GM19328 (cell line): ENCODE data around the gene FNBP1.

Source experiments
- ATAC-seq: cut with Tn5 transposase; IDR thresholded peaks from one replicate; pipeline ENCODE4 v1.9.1; 2021; ENCODE audit warnings: mild to moderate bottlenecking, moderate library complexity; ENCODE audit not compliant: unreplicated experiment

The FNBP1 gene

GRCh38 chr9:129863059-129863690 lies 179.8 kb downstream of the FNBP1 start:
- ATAC-seq = no peak

GRCh38 chr9:129861447-129861827 lies 181.6 kb downstream of the FNBP1 start:
- ATAC-seq = no peak

- ATAC-seq = no peak
Measured at GRCh38 chr9:129860653-129861446, 182.1 kb downstream of the FNBP1 start.

- ATAC-seq = no peak
Measured at GRCh38 chr9:129858167-129858962, 184.6 kb downstream of the FNBP1 start.

- ATAC-seq = no peak
Measured at GRCh38 chr9:129857207-129857606, 185.8 kb downstream of the FNBP1 start.

GRCh38 chr9:129854588-129855110 lies 188.3 kb downstream of the FNBP1 start:
- no peak for ATAC-seq

GRCh38 chr9:129853614-129854013 lies 189.4 kb downstream of the FNBP1 start:
- ATAC-seq = no peak

- ATAC-seq = no peak
Measured at GRCh38 chr9:129852579-129852978, 190.4 kb downstream of the FNBP1 start.

- ATAC-seq = no peak
Measured at GRCh38 chr9:129851821-129852220, 191.2 kb downstream of the FNBP1 start.

- ATAC-seq = no peak
Measured at GRCh38 chr9:129850821-129851550, 192.0 kb downstream of the FNBP1 start.

- no peak for ATAC-seq
Measured at GRCh38 chr9:129849901-129850300, 193.1 kb downstream of the FNBP1 start.

GRCh38 chr9:129848712-129849441 lies 194.1 kb downstream of the FNBP1 start:
- no peak for ATAC-seq

GRCh38 chr9:129845373-129845772 lies 197.6 kb downstream of the FNBP1 start:
- ATAC-seq = no peak

- no peak for ATAC-seq
Measured at GRCh38 chr9:129841071-129841470, 201.9 kb downstream of the FNBP1 start.

GRCh38 chr9:129840034-129840433 lies 203.0 kb downstream of the FNBP1 start:
- no peak for ATAC-seq

GRCh38 chr9:129839324-129840023 lies 203.5 kb downstream of the FNBP1 start:
- ATAC-seq = no peak

GRCh38 chr9:129838707-129839259 lies 204.2 kb downstream of the FNBP1 start:
- ATAC-seq = no peak
